Gastroesophageal sphincter (tissue), 4 donors: ENCODE results near the gene ANKRD13C. TPM values are rescaled to one million over a fixed set of nuclear protein-coding genes. Genes with fewer than 3 reads are reported as not detected.

Source experiments
- ATAC-seq: fragments of 150-250 bp; one replicate; pipeline ENCODE4 v1.9.1; 2016; ENCODE audit warnings: mild to moderate bottlenecking, moderate library complexity
- H3K27ac ChIP-seq, 4 donors: fragments of 200-600 bp; sonication (generic) in 3 of 4; 1 replicate in 3 of 4; 2 replicates in 1 of 4; pipeline ENCODE4 v1.5.1; 2016 to 2019
- H3K27me3 ChIP-seq: fragments of 200-600 bp; sonication (generic); one replicate; pipeline ENCODE4 v1.5.1; 2019
- H3K36me3 ChIP-seq, 2 donors: fragments of 200-600 bp; sonication (generic); one replicate each; pipeline ENCODE4 v1.5.1; 2019; ENCODE audit warnings: control low read depth in 1 of 2
- H3K4me1 ChIP-seq, 3 donors: fragments of 200-600 bp; sonication (generic); 1 replicate in 2 of 3; 2 replicates in 1 of 3; pipeline ENCODE4 v1.5.1; 2016 to 2019; ENCODE audit warnings: control low read depth in 2 of 3
- H3K4me3 ChIP-seq, 2 donors: fragments of 200-600 bp; sonication (generic); one replicate each; pipeline ENCODE4 v1.5.1; 2019; ENCODE audit warnings: mild to moderate bottlenecking in 1 of 2, moderate library complexity in 1 of 2
- H3K9me3 ChIP-seq, 3 donors: fragments of 200-600 bp; sonication (generic); one replicate each; pipeline ENCODE4 v1.5.1; 2017 to 2019; ENCODE audit warnings: control low read depth in 2 of 3
- CTCF ChIP-seq, 4 experiments: fragments of 200-600 bp in 2 of 4; fragments of 450-650 bp in 2 of 4; sonication (generic) in 1 of 4; IDR thresholded peaks; one replicate each; pipeline ENCODE4 v1.5.1; 2017 to 2019; ENCODE audit warnings: antibody characterized with exemption in 4 of 4, mild to moderate bottlenecking in 2 of 4, moderate library complexity in 2 of 4
- EP300 ChIP-seq: sonication (generic); formaldehyde crosslinking; IDR thresholded peaks from one replicate; pipeline ENCODE4 v1.6.1; 2017; ENCODE audit warnings: antibody characterized with exemption, mild to moderate bottlenecking
- POLR2A ChIP-seq, 2 donors: fragments of 450-650 bp; IDR thresholded peaks; one replicate each; pipeline ENCODE4 v1.6.1; 2017; ENCODE audit warnings: antibody characterized with exemption in 2 of 2, mild to moderate bottlenecking in 2 of 2, moderate library complexity in 1 of 2
- POLR2AphosphoS5 ChIP-seq: sonication (generic); formaldehyde crosslinking; IDR thresholded peaks from one replicate; pipeline ENCODE4 v1.6.1; 2017; ENCODE audit warnings: antibody characterized with exemption
- WGBS, 2 donors: methylation state at CpG; one replicate each; pipeline ENCODE4 v1.1.5; 2018; ENCODE audit warnings: low coverage in 1 of 2; 5-methylcytosine and 5-hydroxymethylcytosine counted together
- total RNA-seq, 4 donors: library from RNA; depleted of rRNA; stranded (reverse); fragments of >200 nt; gene quantifications; one replicate each; pipeline ENCODE4 v1.1.0, GENCODE V29; 2016

ANKRD13C gene
- total RNA-seq, 4 donors from 2014 or later: 20.5 to 37.5 (median 26.5) TPM

DNA sequence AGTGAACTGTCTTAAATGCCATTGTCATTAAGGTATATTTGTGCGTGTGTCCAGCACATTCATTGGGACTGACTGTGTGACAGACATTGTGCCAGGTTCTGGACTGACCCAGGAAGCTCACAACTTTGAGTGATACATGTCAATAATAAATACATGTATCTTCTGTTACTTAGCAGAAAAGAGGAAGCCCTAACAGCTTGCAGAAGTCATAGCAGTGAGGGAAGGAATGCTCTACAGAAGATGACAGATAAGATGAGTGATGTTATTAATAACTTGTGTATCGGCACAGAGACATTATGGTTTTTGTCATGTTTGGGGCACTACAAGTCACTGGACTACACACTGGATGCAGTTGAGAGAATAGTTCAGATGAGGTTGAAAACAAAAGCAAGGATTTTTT, 134.5 kb downstream of the ANKRD13C start:
- Histone ChIP-seq H3K27ac (no peak overlapping the region), H3K27me3 (no peaks in the 10 kb centered on the region), H3K36me3 (peaks cover 0 to 44% of the 10 kb centered on the region in 2 donors), H3K9me3 (no peaks in the 10 kb centered on the region), H3K4me3 (no peak overlapping the region), H3K4me1 (peaks cover 11 to 37% (median 18%) of the 10 kb centered on the region in 3 donors)
- no peak for ATAC-seq
- WGBS, 2 donors: 84 to 90% methylated on average over 2 of the region's 2 CpGs
- TF ChIP-seq CTCF (IDR thresholded peaks at IDR 0.05): no peak
- TF ChIP-seq POLR2AphosphoS5: no peak
- TF ChIP-seq POLR2A (IDR thresholded peaks at IDR 0.05): no peak
- no peak for TF ChIP-seq EP300

GRCh38 chr1:70211541-70211940, 143.0 kb downstream of the ANKRD13C start:
- Histone ChIP-seq H3K36me3 (peaks cover 0 to 33% of the 10 kb centered on the region in 2 donors), H3K27ac (no peak overlapping the region), H3K4me3 (no peak overlapping the region), H3K27me3 (no peaks in the 10 kb centered on the region), H3K4me1 (peaks cover 15 to 80% (median 15%) of the 10 kb centered on the region in 3 donors), H3K9me3 (no peaks in the 10 kb centered on the region)
- TF ChIP-seq POLR2AphosphoS5 (no peak), EP300 (no peak), CTCF (IDR thresholded peaks at IDR 0.05) (no peak), POLR2A (IDR thresholded peaks at IDR 0.05) (no peak)
- ATAC-seq: no peak

- Histone ChIP-seq H3K9me3 (no peaks in the 10 kb centered on the region), H3K4me1 (peaks cover 15 to 85% (median 15%) of the 10 kb centered on the region in 3 donors)
- 21 to 50% methylated on average over 1 of the region's 1 CpG for WGBS, 2 donors
Observed at GRCh38 chr1:70210820-70211219, 143.7 kb downstream of the ANKRD13C start.

More at GRCh38 chr1:70210820-70211219, 143.7 kb downstream of the ANKRD13C start:
- no peak for ATAC-seq
- H3K27me3 ChIP-seq: no peaks in the 10 kb centered on the region
- H3K27ac ChIP-seq: peak overlapping the region in 2 of 4 donors; percentile 7 to 15
- TF ChIP-seq EP300: no peak
- TF ChIP-seq CTCF (IDR thresholded peaks at IDR 0.05): no peak
- no peak for TF ChIP-seq POLR2AphosphoS5
- TF ChIP-seq POLR2A (IDR thresholded peaks at IDR 0.05): no peak
- H3K36me3 ChIP-seq: peaks cover 0 to 26% of the 10 kb centered on the region in 2 donors
- no peak overlapping the region for H3K4me3 ChIP-seq

Other genes starting within 250 kb of the ANKRD13C start
- gene LRRC40, start 149.1 kb downstream of the ANKRD13C start, total RNA-seq: 10 to 100 TPM; 12.9 to 25.4 (median 18.5) TPM
- 100 to 1,000 TPM in 2 of 4 donors, 10 to 100 TPM in 2; 61.3 to 170 (median 122) TPM for gene SRSF11, start 133.3 kb downstream of the ANKRD13C start, total RNA-seq
- gene CTH, start 56.5 kb upstream of the ANKRD13C start, total RNA-seq: 1 to 10 TPM; 1.0 to 4.4 (median 3.0) TPM